Measurements from ENCODE around the gene BCO1.
A peak's percentile ranks its signal among the peaks of the same experiment; 100 is the strongest.

- TF ChIP-seq ZNF501 (tag by site-specific recombination; IDR thresholded peaks at IDR 0.05) (no peak), BCL11A (tag by site-specific recombination; IDR thresholded peaks at IDR 0.05; ENCODE audit: low read depth) (no peak), KLF7 (tag by site-specific recombination; IDR thresholded peaks at IDR 0.05; ENCODE audit: borderline replicate concordance) (no peak)
- TF ChIP-seq, protein P1, sequence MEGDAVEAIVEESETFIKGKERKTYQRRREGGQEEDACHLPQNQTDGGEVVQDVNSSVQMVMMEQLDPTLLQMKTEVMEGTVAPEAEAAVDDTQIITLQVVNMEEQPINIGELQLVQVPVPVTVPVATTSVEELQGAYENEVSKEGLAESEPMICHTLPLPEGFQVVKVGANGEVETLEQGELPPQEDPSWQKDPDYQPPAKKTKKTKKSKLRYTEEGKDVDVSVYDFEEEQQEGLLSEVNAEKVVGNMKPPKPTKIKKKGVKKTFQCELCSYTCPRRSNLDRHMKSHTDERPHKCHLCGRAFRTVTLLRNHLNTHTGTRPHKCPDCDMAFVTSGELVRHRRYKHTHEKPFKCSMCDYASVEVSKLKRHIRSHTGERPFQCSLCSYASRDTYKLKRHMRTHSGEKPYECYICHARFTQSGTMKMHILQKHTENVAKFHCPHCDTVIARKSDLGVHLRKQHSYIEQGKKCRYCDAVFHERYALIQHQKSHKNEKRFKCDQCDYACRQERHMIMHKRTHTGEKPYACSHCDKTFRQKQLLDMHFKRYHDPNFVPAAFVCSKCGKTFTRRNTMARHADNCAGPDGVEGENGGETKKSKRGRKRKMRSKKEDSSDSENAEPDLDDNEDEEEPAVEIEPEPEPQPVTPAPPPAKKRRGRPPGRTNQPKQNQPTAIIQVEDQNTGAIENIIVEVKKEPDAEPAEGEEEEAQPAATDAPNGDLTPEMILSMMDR (tag by site-specific recombination; IDR thresholded peaks at IDR 0.05) = 0 out of 2 replicates have a peak, but pooled peaks have one; percentile 21
Measured at GRCh38 chr16:81204798-81205680, 33.5 kb upstream of the BCO1 start.

All from HEK293 (cell line).